ENCODE results near the gene FEM1B. TPM values are rescaled to one million over a fixed set of nuclear protein-coding genes. Genes with fewer than 3 reads are reported as not detected.

FEM1B gene
- total RNA-seq, 1 experiment from 2014 or later, result 47.3 TPM

GRCh38 chr15:68303134-68303533 is 25.6 kb downstream of the FEM1B start:
- no peak overlapping the region for H3K27ac ChIP-seq (ENCODE audit: low read depth, low read length, poor library complexity, severe bottlenecking)
- no TSS peak for BruUV-seq (replicated peaks)
- no peaks in the 10 kb centered on the region for H3K27me3 ChIP-seq (replicated peaks; ENCODE audit: insufficient read depth, low read depth, low read length, poor library complexity)
- H3K36me3 ChIP-seq (ENCODE audit: insufficient read depth, low read length, poor library complexity, severe bottlenecking), result no peaks in the 10 kb centered on the region
- DNase-seq (ENCODE audit: low spot score), result no peak
- ChIA-PET CTCF (interaction anchor here (0.6 to 0.7 kb wide), 2 partner anchors 46 to 81 kb away, joined by 3 read pairs; no protein-coding TSS in a partner anchor), POLR2A (ENCODE audit: low non-redundant PET) (no interaction called here)
- intact Hi-C loops (cut with micrococcal nuclease; ENCODE audit: unreplicated experiment), result loop anchor here (10.0 kb wide), 1 partner anchor 622 kb away; no protein-coding TSS in a partner anchor
- TF ChIP-seq CTCF (conservative IDR thresholded peaks at IDR 0.05; ENCODE audit: low read depth, low read length) (no peak), EZH2 (IDR thresholded peaks at IDR 0.05; ENCODE audit: borderline replicate concordance, low read depth, low read length, poor library complexity, severe bottlenecking) (no peak)
- H3K9me3 ChIP-seq (ENCODE audit: low read depth, low read length, poor library complexity, severe bottlenecking), result no peaks in the 10 kb centered on the region
- H3K4me3 ChIP-seq (ENCODE audit: low read depth, low read length, poor library complexity, severe bottlenecking), result no peak overlapping the region
- H3K4me1 ChIP-seq (ENCODE audit: insufficient read depth, low read length, poor library complexity, severe bottlenecking), result no peaks in the 10 kb centered on the region

DNA sequence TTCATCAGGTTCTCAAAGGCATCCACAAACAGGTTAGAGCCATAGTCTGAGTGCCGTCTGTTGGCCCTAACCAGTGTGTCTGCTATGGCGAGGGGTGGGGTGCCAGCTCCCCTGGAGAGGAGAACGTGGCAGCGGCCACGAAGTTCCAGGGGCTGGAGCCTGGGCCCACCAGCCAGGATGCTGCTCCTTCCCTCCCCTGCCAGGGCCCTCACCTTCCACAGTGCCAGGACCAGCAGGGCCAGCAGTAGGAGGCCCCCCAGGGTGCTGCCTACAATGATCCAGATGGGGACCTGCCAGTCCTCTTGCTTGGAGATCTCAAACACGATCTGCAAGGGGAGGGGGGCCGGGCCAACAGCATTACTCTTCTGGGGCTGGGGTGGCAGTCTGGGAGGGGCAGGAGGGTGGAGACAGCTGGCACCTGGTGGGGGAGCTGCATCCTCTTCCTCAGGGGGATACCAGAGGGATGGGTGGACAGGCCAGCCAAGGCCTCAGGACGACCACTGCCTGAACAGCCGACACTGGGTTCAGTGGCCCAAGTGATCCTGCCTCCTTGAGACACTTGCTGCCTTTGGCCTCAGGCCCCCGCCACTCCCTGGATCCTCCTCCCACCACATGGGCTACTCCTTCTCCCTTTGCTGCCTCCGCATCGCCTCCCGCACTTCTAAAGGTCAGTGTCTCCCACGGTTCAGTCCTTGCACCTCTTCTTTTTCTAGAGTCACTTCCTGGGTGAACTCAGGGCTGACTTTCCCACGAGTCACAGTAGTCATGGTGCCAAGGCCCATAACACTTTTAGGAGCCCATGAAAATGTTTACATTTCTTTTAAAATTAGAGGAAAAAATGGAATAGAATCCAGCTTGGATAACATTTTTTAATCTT is 26.3 kb downstream of the FEM1B start:
- CTCF ChIA-PET, result interaction anchor here (0.7 kb wide), 1 partner anchor 47 kb away, joined by 3 read pairs; no protein-coding TSS in a partner anchor
- POLR2A ChIA-PET (ENCODE audit: low non-redundant PET), result no interaction called here
- no peaks in the 10 kb centered on the region for H3K9me3 ChIP-seq (ENCODE audit: low read depth, low read length, poor library complexity, severe bottlenecking)
- H3K4me3 ChIP-seq (ENCODE audit: low read depth, low read length, poor library complexity, severe bottlenecking), result no peak overlapping the region
- no peaks in the 10 kb centered on the region for H3K36me3 ChIP-seq (ENCODE audit: insufficient read depth, low read length, poor library complexity, severe bottlenecking)
- BruUV-seq (replicated peaks), result no TSS peak
- no peak for DNase-seq (ENCODE audit: low spot score)
- H3K27ac ChIP-seq (ENCODE audit: low read depth, low read length, poor library complexity, severe bottlenecking), result no peak overlapping the region
- TF ChIP-seq CTCF (conservative IDR thresholded peaks at IDR 0.05; ENCODE audit: low read depth, low read length) (no peak), EZH2 (IDR thresholded peaks at IDR 0.05; ENCODE audit: borderline replicate concordance, low read depth, low read length, poor library complexity, severe bottlenecking) (no peak)
- H3K4me1 ChIP-seq (ENCODE audit: insufficient read depth, low read length, poor library complexity, severe bottlenecking), result no peaks in the 10 kb centered on the region
- intact Hi-C loops (cut with micrococcal nuclease; ENCODE audit: unreplicated experiment), result loop anchor here (10.0 kb wide), 1 partner anchor 621 kb away; no protein-coding TSS in a partner anchor
- no peaks in the 10 kb centered on the region for H3K27me3 ChIP-seq (replicated peaks; ENCODE audit: insufficient read depth, low read depth, low read length, poor library complexity)

DNA sequence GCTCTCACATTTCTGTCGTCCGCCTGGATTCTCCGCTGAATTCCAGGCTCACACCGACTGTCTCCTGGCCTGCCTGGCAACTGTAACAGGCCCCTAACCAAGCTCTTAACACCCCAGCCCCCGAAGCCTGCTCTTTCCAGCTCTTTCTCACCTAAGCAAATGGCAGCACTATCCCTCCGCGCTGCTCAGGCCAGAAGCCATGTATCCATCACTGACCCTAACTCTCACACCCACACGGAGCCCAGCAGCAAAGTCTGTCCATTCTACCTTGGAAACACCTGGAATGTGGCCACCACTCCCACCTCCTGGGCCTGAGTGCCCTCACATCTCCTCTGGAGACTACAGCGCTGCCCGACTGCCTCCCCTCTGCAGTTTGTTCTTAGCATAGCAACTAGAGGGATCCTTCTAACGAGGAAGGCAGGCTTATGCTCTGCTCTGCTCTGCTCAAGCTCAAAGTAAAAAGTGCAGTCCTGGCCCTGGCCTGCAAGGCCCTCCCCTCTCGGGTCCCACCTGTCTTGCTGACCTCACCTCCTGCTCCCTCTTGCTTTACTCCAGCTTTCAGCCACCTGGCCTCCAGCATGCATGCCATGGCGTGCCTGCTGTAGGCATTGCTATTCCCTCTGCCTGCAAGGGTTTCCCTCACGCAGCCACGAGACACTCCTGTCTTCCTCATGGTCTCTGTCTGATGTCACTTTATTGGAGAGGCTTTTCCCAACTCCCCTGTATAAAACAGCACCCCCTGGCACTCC is 27.2 kb downstream of the FEM1B start:
- no TSS peak for BruUV-seq (replicated peaks)
- Histone ChIP-seq H3K27me3 (replicated peaks; ENCODE audit: insufficient read depth, low read depth, low read length, poor library complexity) (no peaks in the 10 kb centered on the region), H3K4me3 (ENCODE audit: low read depth, low read length, poor library complexity, severe bottlenecking) (no peak overlapping the region), H3K36me3 (ENCODE audit: insufficient read depth, low read length, poor library complexity, severe bottlenecking) (no peaks in the 10 kb centered on the region), H3K4me1 (ENCODE audit: insufficient read depth, low read length, poor library complexity, severe bottlenecking) (no peaks in the 10 kb centered on the region), H3K9me3 (ENCODE audit: low read depth, low read length, poor library complexity, severe bottlenecking) (no peaks in the 10 kb centered on the region), H3K27ac (ENCODE audit: low read depth, low read length, poor library complexity, severe bottlenecking) (no peak overlapping the region)
- ChIA-PET CTCF (no interaction called here), POLR2A (ENCODE audit: low non-redundant PET) (no interaction called here)
- DNase-seq (ENCODE audit: low spot score), result no peak
- intact Hi-C loops (cut with micrococcal nuclease; ENCODE audit: unreplicated experiment), result loop anchor here (5.0 to 10.0 kb wide), 4 partner anchors 248 to 620 kb away; no protein-coding TSS in a partner anchor
- TF ChIP-seq EZH2 (IDR thresholded peaks at IDR 0.05; ENCODE audit: borderline replicate concordance, low read depth, low read length, poor library complexity, severe bottlenecking), result no peak
- no peak for TF ChIP-seq CTCF (conservative IDR thresholded peaks at IDR 0.05; ENCODE audit: low read depth, low read length)

Data from A673 (cell line).